ENCODE data around the gene FAXDC2. TPM values are rescaled to one million over a fixed set of nuclear protein-coding genes. Genes with fewer than 3 reads are reported as not detected.

The FAXDC2 gene
- polyA plus RNA-seq, 1 donor (not counting 4 experiments of a cell fraction or from before 2014, with no cell fraction given), result 4.6 TPM

- H3K79me2 ChIP-seq (ENCODE audit: control insufficient read depth, insufficient read depth, low read length), result no peaks in the 10 kb centered on the region
- no peaks in the 10 kb centered on the region for H3K27me3 ChIP-seq (ENCODE audit: control insufficient read depth, extremely low read depth, insufficient read depth, low read length)
- H2AFZ ChIP-seq (ENCODE audit: control insufficient read depth, low read length), result no peak overlapping the region
- FAIRE-seq (no peak), DNase-seq (ENCODE audit: low read depth, low spot score) (no peak)
- peaks cover 29 to 33% of the 10 kb centered on the region in 2 experiments for H3K36me3 ChIP-seq (ENCODE audit: control insufficient read depth in 2 of 2, extremely low read depth in 1 of 2, insufficient read depth in 2 of 2, low read length in 2 of 2)
- H3K9ac ChIP-seq (ENCODE audit: control insufficient read depth, extremely low read depth, insufficient read depth, low read length), result no peak overlapping the region
- H3K9me1 ChIP-seq (ENCODE audit: control insufficient read depth, extremely low read depth, insufficient read depth, low read length), result no peaks in the 10 kb centered on the region
- dilution Hi-C loops (cut with MboI; ENCODE audit: extremely low pct_ligation_motif_present, low sequenced_read_pairs), result no loop called here
- H3K27ac ChIP-seq (ENCODE audit: control insufficient read depth, insufficient read depth, low read length), result no peak overlapping the region
- H3K9me3 ChIP-seq (ENCODE audit: control insufficient read depth, low read depth, low read length), result no peaks in the 10 kb centered on the region
- no peak overlapping the region for H3K4me3 ChIP-seq (ENCODE audit: control insufficient read depth in 2 of 3, extremely low read depth in 1 of 3, insufficient read depth in 2 of 3, low read depth in 1 of 3, low read length in 3 of 3)
- no peak for TF ChIP-seq CTCF (optimal IDR thresholded peaks at IDR 0.05 in 1 of 3, IDR thresholded peaks at IDR 0.05 in 1 of 3, conservative IDR thresholded peaks at IDR 0.05 in 1 of 3; ENCODE audit: extremely low read depth in 1 of 3, insufficient read depth in 2 of 3, low read length in 3 of 3)
- TF ChIP-seq EZH2 (IDR thresholded peaks at IDR 0.05; ENCODE audit: low read length), result no peak
- H3K4me1 ChIP-seq (ENCODE audit: control insufficient read depth, extremely low read depth, insufficient read depth, low read length), result no peaks in the 10 kb centered on the region
- H3K4me2 ChIP-seq (ENCODE audit: control insufficient read depth, extremely low read depth, insufficient read depth, low read depth, low read length), result no peak overlapping the region
- no peaks in the 10 kb centered on the region for H4K20me1 ChIP-seq (ENCODE audit: control insufficient read depth, extremely low read depth, insufficient read depth, low read length)
Measured at GRCh38 chr5:154893381-154893780, 43.0 kb upstream of the FAXDC2 start.

DNA sequence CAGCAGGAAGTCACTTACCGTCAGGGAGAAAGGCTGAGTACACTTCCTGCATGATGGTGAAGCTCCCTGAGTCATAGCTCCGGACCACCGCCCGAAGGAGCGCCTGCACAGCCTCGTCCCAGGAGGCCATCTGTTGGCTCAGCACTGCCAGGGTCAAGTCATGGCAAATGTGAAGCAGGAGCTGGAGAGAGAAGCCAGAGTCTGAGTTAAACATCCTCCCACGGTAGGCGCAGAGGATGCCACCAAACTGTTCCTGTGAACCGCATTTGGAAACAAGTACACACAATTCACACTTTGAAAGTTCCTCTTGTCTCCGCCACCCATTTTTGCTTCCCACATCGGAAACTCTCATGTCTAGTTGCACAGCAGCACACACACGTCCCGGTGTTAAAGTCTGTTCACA, 42.0 kb upstream of the FAXDC2 start:
- dilution Hi-C loops (cut with MboI; ENCODE audit: extremely low pct_ligation_motif_present, low sequenced_read_pairs), result no loop called here
- H3K27ac ChIP-seq (ENCODE audit: control insufficient read depth, insufficient read depth, low read length), result no peak overlapping the region
- no peak for FAIRE-seq

More for the DNA sequence above, 42.0 kb upstream of the FAXDC2 start:
- Histone ChIP-seq H3K36me3 (ENCODE audit: control insufficient read depth in 2 of 2, extremely low read depth in 1 of 2, insufficient read depth in 2 of 2, low read length in 2 of 2) (peaks cover 33 to 36% of the 10 kb centered on the region in 2 experiments), H3K9me1 (ENCODE audit: control insufficient read depth, extremely low read depth, insufficient read depth, low read length) (no peaks in the 10 kb centered on the region), H3K4me2 (ENCODE audit: control insufficient read depth, extremely low read depth, insufficient read depth, low read depth, low read length) (no peak overlapping the region), H3K79me2 (ENCODE audit: control insufficient read depth, insufficient read depth, low read length) (no peaks in the 10 kb centered on the region), H4K20me1 (ENCODE audit: control insufficient read depth, extremely low read depth, insufficient read depth, low read length) (no peaks in the 10 kb centered on the region), H3K4me1 (ENCODE audit: control insufficient read depth, extremely low read depth, insufficient read depth, low read length) (no peaks in the 10 kb centered on the region), H3K9ac (ENCODE audit: control insufficient read depth, extremely low read depth, insufficient read depth, low read length) (no peak overlapping the region), H3K4me3 (ENCODE audit: control insufficient read depth in 2 of 3, extremely low read depth in 1 of 3, insufficient read depth in 2 of 3, low read depth in 1 of 3, low read length in 3 of 3) (no peak overlapping the region), H2AFZ (ENCODE audit: control insufficient read depth, low read length) (no peak overlapping the region), H3K27me3 (ENCODE audit: control insufficient read depth, extremely low read depth, insufficient read depth, low read length) (no peaks in the 10 kb centered on the region), H3K9me3 (ENCODE audit: control insufficient read depth, low read depth, low read length) (no peaks in the 10 kb centered on the region)
- no peak for DNase-seq (ENCODE audit: low read depth, low spot score)
- TF ChIP-seq CTCF (optimal IDR thresholded peaks at IDR 0.05 in 1 of 3, IDR thresholded peaks at IDR 0.05 in 1 of 3, conservative IDR thresholded peaks at IDR 0.05 in 1 of 3; ENCODE audit: extremely low read depth in 1 of 3, insufficient read depth in 2 of 3, low read length in 3 of 3) (no peak), EZH2 (IDR thresholded peaks at IDR 0.05; ENCODE audit: low read length) (no peak)
